ENCODE data around the gene ESR1.

DNA sequence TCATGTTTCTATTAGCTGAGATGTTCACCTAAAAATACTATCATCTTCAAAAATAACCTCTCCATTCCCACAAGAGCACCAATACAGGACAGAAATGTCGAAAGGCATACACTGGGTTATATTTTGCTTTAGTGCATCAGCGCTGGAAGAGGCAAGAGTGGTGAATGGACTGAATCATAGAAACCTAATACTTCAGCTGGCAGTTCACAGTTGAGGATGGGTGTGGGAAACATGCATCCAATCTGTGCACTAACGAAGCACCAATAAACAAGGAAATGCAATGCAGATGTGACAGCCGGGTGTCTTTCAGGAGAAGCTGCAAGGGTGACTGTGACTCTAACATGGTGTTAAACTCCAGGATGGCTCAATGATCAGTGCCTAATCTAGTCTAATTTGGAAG is 365.8 kb downstream of the ESR1 start:
- no peak for TF ChIP-seq POLR2A (IDR thresholded peaks at IDR 0.05)
- TF ChIP-seq, protein P1, sequence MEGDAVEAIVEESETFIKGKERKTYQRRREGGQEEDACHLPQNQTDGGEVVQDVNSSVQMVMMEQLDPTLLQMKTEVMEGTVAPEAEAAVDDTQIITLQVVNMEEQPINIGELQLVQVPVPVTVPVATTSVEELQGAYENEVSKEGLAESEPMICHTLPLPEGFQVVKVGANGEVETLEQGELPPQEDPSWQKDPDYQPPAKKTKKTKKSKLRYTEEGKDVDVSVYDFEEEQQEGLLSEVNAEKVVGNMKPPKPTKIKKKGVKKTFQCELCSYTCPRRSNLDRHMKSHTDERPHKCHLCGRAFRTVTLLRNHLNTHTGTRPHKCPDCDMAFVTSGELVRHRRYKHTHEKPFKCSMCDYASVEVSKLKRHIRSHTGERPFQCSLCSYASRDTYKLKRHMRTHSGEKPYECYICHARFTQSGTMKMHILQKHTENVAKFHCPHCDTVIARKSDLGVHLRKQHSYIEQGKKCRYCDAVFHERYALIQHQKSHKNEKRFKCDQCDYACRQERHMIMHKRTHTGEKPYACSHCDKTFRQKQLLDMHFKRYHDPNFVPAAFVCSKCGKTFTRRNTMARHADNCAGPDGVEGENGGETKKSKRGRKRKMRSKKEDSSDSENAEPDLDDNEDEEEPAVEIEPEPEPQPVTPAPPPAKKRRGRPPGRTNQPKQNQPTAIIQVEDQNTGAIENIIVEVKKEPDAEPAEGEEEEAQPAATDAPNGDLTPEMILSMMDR (IDR thresholded peaks at IDR 0.05), result no peak
